Measurements from ENCODE around the gene HK1. TPM values are rescaled to one million over a fixed set of nuclear protein-coding genes. Genes with fewer than 3 reads are reported as not detected.
"Not testable (repeated sequence)": the region's sequence is repeated elsewhere in the genome, so short reads cannot be mapped to it uniquely, and the experiment has no call there.

HK1 gene
- polyA plus RNA-seq, 4 donors: 3.8 to 21.8 (median 9.1) TPM

- Histone ChIP-seq H3K27ac (ENCODE audit: low read depth in 1 of 3, low read length in 2 of 3) (no peak overlapping the region), H3K36me3 (ENCODE audit: control insufficient read depth in 3 of 3, insufficient read depth in 2 of 3, low read depth in 1 of 3, low read length in 3 of 3) (peaks cover 0 to 80% (median 31%) of the 10 kb centered on the region in 3 donors), H3K9me3 (ENCODE audit: control insufficient read depth in 2 of 2, insufficient read depth in 1 of 2, low read depth in 1 of 2, low read length in 1 of 2) (peaks cover 0 to 7% of the 10 kb centered on the region in 2 donors), H3K4me3 (ENCODE audit: low read depth in 1 of 3, low read length in 3 of 3) (no peak overlapping the region), H3K27me3 (ENCODE audit: control insufficient read depth in 3 of 3, insufficient read depth in 3 of 3, low read length in 3 of 3) (no peaks in the 10 kb centered on the region), H3K4me1 (ENCODE audit: control insufficient read depth in 3 of 3, insufficient read depth in 2 of 3, low read depth in 1 of 3, low read length in 2 of 3) (no peaks in the 10 kb centered on the region)
- DNase-seq (no peak), FAIRE-seq (no peak)
- 83 to 84% (median 83%) methylated on average over 14 of the region's 14 CpGs for WGBS, 3 donors
These were observed 31.5 kb upstream of the HK1 start for GRCh38 chr10:69246581-69247312.

- H3K9me3 ChIP-seq (ENCODE audit: control insufficient read depth in 2 of 2, insufficient read depth in 1 of 2, low read depth in 1 of 2, low read length in 1 of 2): peaks cover 0 to 7% of the 10 kb centered on the region in 2 donors
- FAIRE-seq (no peak), DNase-seq (no peak)
- no peak overlapping the region for H3K4me3 ChIP-seq (ENCODE audit: low read depth in 1 of 3, low read length in 3 of 3)
- WGBS, 3 donors: 92 to 96% (median 93%) methylated on average over 13 of the region's 13 CpGs
- no peaks in the 10 kb centered on the region for H3K4me1 ChIP-seq (ENCODE audit: control insufficient read depth in 3 of 3, insufficient read depth in 2 of 3, low read depth in 1 of 3, low read length in 2 of 3)
- no peaks in the 10 kb centered on the region for H3K27me3 ChIP-seq (ENCODE audit: control insufficient read depth in 3 of 3, insufficient read depth in 3 of 3, low read length in 3 of 3)
- H3K36me3 ChIP-seq (ENCODE audit: control insufficient read depth in 3 of 3, insufficient read depth in 2 of 3, low read depth in 1 of 3, low read length in 3 of 3): peaks cover 0 to 81% (median 34%) of the 10 kb centered on the region in 3 donors
- no peak overlapping the region for H3K27ac ChIP-seq (ENCODE audit: low read depth in 1 of 3, low read length in 2 of 3)
These were observed 31.0 kb upstream of the HK1 start for GRCh38 chr10:69247313-69247710.

GRCh38 chr10:69248117-69248730 lies 30.1 kb upstream of the HK1 start:
- peaks cover 0 to 7% of the 10 kb centered on the region in 2 donors for H3K9me3 ChIP-seq (ENCODE audit: control insufficient read depth in 2 of 2, insufficient read depth in 1 of 2, low read depth in 1 of 2, low read length in 1 of 2)
- no peak for FAIRE-seq
- H3K4me3 ChIP-seq (ENCODE audit: low read depth in 1 of 3, low read length in 3 of 3): no peak overlapping the region
- WGBS, 3 donors: 88 to 94% (median 91%) methylated on average over 24 of the region's 24 CpGs
- no peaks in the 10 kb centered on the region for H3K4me1 ChIP-seq (ENCODE audit: control insufficient read depth in 3 of 3, insufficient read depth in 2 of 3, low read depth in 1 of 3, low read length in 2 of 3)
- DNase-seq: no peak
- H3K36me3 ChIP-seq (ENCODE audit: control insufficient read depth in 3 of 3, insufficient read depth in 2 of 3, low read depth in 1 of 3, low read length in 3 of 3): peaks cover 0 to 84% (median 33%) of the 10 kb centered on the region in 3 donors
- no peaks in the 10 kb centered on the region for H3K27me3 ChIP-seq (ENCODE audit: control insufficient read depth in 3 of 3, insufficient read depth in 3 of 3, low read length in 3 of 3)
- no peak overlapping the region for H3K27ac ChIP-seq (ENCODE audit: low read depth in 1 of 3, low read length in 2 of 3)

GRCh38 chr10:69250041-69250440 lies 28.3 kb upstream of the HK1 start:
- Histone ChIP-seq H3K9me3 (ENCODE audit: control insufficient read depth in 2 of 2, insufficient read depth in 1 of 2, low read depth in 1 of 2, low read length in 1 of 2) (peaks cover 0 to 7% of the 10 kb centered on the region in 2 donors), H3K27ac (ENCODE audit: low read depth in 1 of 3, low read length in 2 of 3) (no peak overlapping the region), H3K36me3 (ENCODE audit: control insufficient read depth in 3 of 3, insufficient read depth in 2 of 3, low read depth in 1 of 3, low read length in 3 of 3) (peaks cover 0 to 79% (median 32%) of the 10 kb centered on the region in 3 donors), H3K4me1 (ENCODE audit: control insufficient read depth in 3 of 3, insufficient read depth in 2 of 3, low read depth in 1 of 3, low read length in 2 of 3) (no peaks in the 10 kb centered on the region), H3K4me3 (ENCODE audit: low read depth in 1 of 3, low read length in 3 of 3) (no peak overlapping the region), H3K27me3 (ENCODE audit: control insufficient read depth in 3 of 3, insufficient read depth in 3 of 3, low read length in 3 of 3) (no peaks in the 10 kb centered on the region)
- FAIRE-seq (no peak), DNase-seq (no peak)
- 94 to 98% (median 96%) methylated on average over 14 of the region's 14 CpGs for WGBS, 3 donors

- H3K27ac ChIP-seq (ENCODE audit: low read depth in 1 of 3, low read length in 2 of 3); H3K4me3 ChIP-seq (ENCODE audit: low read depth in 1 of 3, low read length in 3 of 3); DNase-seq; H3K9me3 ChIP-seq (ENCODE audit: control insufficient read depth in 2 of 2, insufficient read depth in 1 of 2, low read depth in 1 of 2, low read length in 1 of 2); FAIRE-seq; H3K4me1 ChIP-seq (ENCODE audit: control insufficient read depth in 3 of 3, insufficient read depth in 2 of 3, low read depth in 1 of 3, low read length in 2 of 3); H3K27me3 ChIP-seq (ENCODE audit: control insufficient read depth in 3 of 3, insufficient read depth in 3 of 3, low read length in 3 of 3): not testable (repeated sequence)
- WGBS, 3 donors: 89 to 96% (median 91%) methylated on average over 2 of the region's 2 CpGs
- peaks cover 0 to 72% (median 31%) of the 10 kb centered on the region in 3 donors for H3K36me3 ChIP-seq (ENCODE audit: control insufficient read depth in 3 of 3, insufficient read depth in 2 of 3, low read depth in 1 of 3, low read length in 3 of 3)
These were observed 26.9 kb upstream of the HK1 start for GRCh38 chr10:69251417-69251816.

GRCh38 chr10:69253171-69253570 lies 25.1 kb upstream of the HK1 start:
- Histone ChIP-seq H3K27ac (ENCODE audit: low read depth in 1 of 3, low read length in 2 of 3) (no peak overlapping the region), H3K4me3 (ENCODE audit: low read depth in 1 of 3, low read length in 3 of 3) (no peak overlapping the region), H3K27me3 (ENCODE audit: control insufficient read depth in 3 of 3, insufficient read depth in 3 of 3, low read length in 3 of 3) (no peaks in the 10 kb centered on the region), H3K36me3 (ENCODE audit: control insufficient read depth in 3 of 3, insufficient read depth in 2 of 3, low read depth in 1 of 3, low read length in 3 of 3) (peaks cover 0 to 71% (median 32%) of the 10 kb centered on the region in 3 donors), H3K9me3 (ENCODE audit: control insufficient read depth in 2 of 2, insufficient read depth in 1 of 2, low read depth in 1 of 2, low read length in 1 of 2) (peaks cover 0 to 7% of the 10 kb centered on the region in 2 donors), H3K4me1 (ENCODE audit: control insufficient read depth in 3 of 3, insufficient read depth in 2 of 3, low read depth in 1 of 3, low read length in 2 of 3) (no peaks in the 10 kb centered on the region)
- no peak for FAIRE-seq
- no peak for DNase-seq
- WGBS, 3 donors: 71 to 95% (median 89%) methylated on average over 3 of the region's 3 CpGs

GRCh38 chr10:69254877-69255276 lies 23.4 kb upstream of the HK1 start:
- Histone ChIP-seq H3K4me3 (ENCODE audit: low read depth in 1 of 3, low read length in 3 of 3) (no peak overlapping the region), H3K27ac (ENCODE audit: low read depth in 1 of 3, low read length in 2 of 3) (no peak overlapping the region), H3K9me3 (ENCODE audit: control insufficient read depth in 2 of 2, insufficient read depth in 1 of 2, low read depth in 1 of 2, low read length in 1 of 2) (peaks cover 0 to 6% of the 10 kb centered on the region in 2 donors), H3K36me3 (ENCODE audit: control insufficient read depth in 3 of 3, insufficient read depth in 2 of 3, low read depth in 1 of 3, low read length in 3 of 3) (peaks cover 0 to 67% (median 31%) of the 10 kb centered on the region in 3 donors), H3K4me1 (ENCODE audit: control insufficient read depth in 3 of 3, insufficient read depth in 2 of 3, low read depth in 1 of 3, low read length in 2 of 3) (no peaks in the 10 kb centered on the region), H3K27me3 (ENCODE audit: control insufficient read depth in 3 of 3, insufficient read depth in 3 of 3, low read length in 3 of 3) (no peaks in the 10 kb centered on the region)
- FAIRE-seq: no peak
- 70 to 80% (median 80%) methylated on average over 7 of the region's 7 CpGs for WGBS, 3 donors
- no peak for DNase-seq

- 81 to 95% (median 86%) methylated on average over 3 of the region's 3 CpGs for WGBS, 3 donors
- Histone ChIP-seq H3K4me3 (ENCODE audit: low read depth in 1 of 3, low read length in 3 of 3) (no peak overlapping the region), H3K27me3 (ENCODE audit: control insufficient read depth in 3 of 3, insufficient read depth in 3 of 3, low read length in 3 of 3) (no peaks in the 10 kb centered on the region), H3K9me3 (ENCODE audit: control insufficient read depth in 2 of 2, insufficient read depth in 1 of 2, low read depth in 1 of 2, low read length in 1 of 2) (no peaks in the 10 kb centered on the region), H3K36me3 (ENCODE audit: control insufficient read depth in 3 of 3, insufficient read depth in 2 of 3, low read depth in 1 of 3, low read length in 3 of 3) (peaks cover 0 to 49% (median 16%) of the 10 kb centered on the region in 3 donors), H3K4me1 (ENCODE audit: control insufficient read depth in 3 of 3, insufficient read depth in 2 of 3, low read depth in 1 of 3, low read length in 2 of 3) (no peaks in the 10 kb centered on the region), H3K27ac (ENCODE audit: low read depth in 1 of 3, low read length in 2 of 3) (no peak overlapping the region)
- FAIRE-seq (no peak), DNase-seq (no peak)
These were observed 18.6 kb upstream of the HK1 start for GRCh38 chr10:69259547-69260243.

Data from small intestine (tissue), 7 donors.